ENCODE results near the gene UHRF1. TPM values are rescaled to one million over a fixed set of nuclear protein-coding genes. Genes with fewer than 3 reads are reported as not detected.

The UHRF1 gene
- polyA plus RNA-seq (3.2 to 16.3 TPM (median 9.7 TPM) in 3 replicates), polyA minus RNA-seq (1.6 to 22.7 TPM (median 8.4 TPM) in 3 replicates)
- 0.55 TPM for polyA plus RNA-seq (2011; ENCODE audit: low read depth)
- 2.9 and 4.4 TPM in 2 replicates for polyA plus RNA-seq (2011; cell fraction: cytosol; rRNA removed)
- 10.1 and 10.7 TPM in 2 replicates for polyA plus RNA-seq (2011; cell fraction: nucleus; rRNA removed)
- 0.78 and 20.4 TPM in 2 replicates for polyA plus RNA-seq (2012; ENCODE audit: low replicate concordance)
- polyA minus RNA-seq (2011; cell fraction: cytosol; rRNA and poly(A)+ RNA removed): 10.0 TPM
- polyA minus RNA-seq (2011; cell fraction: nucleus; rRNA and poly(A)+ RNA removed): 5.3 and 5.5 TPM in 2 replicates

- FAIRE-seq (no peak), DNase-seq (ENCODE audit: low read depth, low spot score) (no peak)
- Histone ChIP-seq H3K36me3 (ENCODE audit: control insufficient read depth in 2 of 2, extremely low read depth in 1 of 2, insufficient read depth in 2 of 2, low read length in 2 of 2) (peaks cover 0 to 5% of the 10 kb centered on the region in 2 experiments), H3K27ac (ENCODE audit: control insufficient read depth, insufficient read depth, low read length) (peak within 1 kb of the TSS; percentile 61), H3K27me3 (ENCODE audit: control insufficient read depth, extremely low read depth, insufficient read depth, low read length) (no peaks in the 10 kb centered on the region), H4K20me1 (ENCODE audit: control insufficient read depth, extremely low read depth, insufficient read depth, low read length) (no peaks in the 10 kb centered on the region), H3K9me3 (ENCODE audit: control insufficient read depth, low read depth, low read length) (no peaks in the 10 kb centered on the region), H3K79me2 (ENCODE audit: control insufficient read depth, insufficient read depth, low read length) (peaks cover 19% of the 10 kb centered on the region), H2AFZ (ENCODE audit: control insufficient read depth, low read length) (peak within 1 kb of the TSS; percentile 37), H3K4me3 (ENCODE audit: control insufficient read depth in 2 of 3, extremely low read depth in 1 of 3, insufficient read depth in 2 of 3, low read depth in 1 of 3, low read length in 3 of 3) (peak within 1 kb of the TSS; percentile 58 to 67 (median 58)), H3K9ac (ENCODE audit: control insufficient read depth, extremely low read depth, insufficient read depth, low read length) (peak within 1 kb of the TSS; percentile 64), H3K4me2 (ENCODE audit: control insufficient read depth, extremely low read depth, insufficient read depth, low read depth, low read length) (peak within 1 kb of the TSS; percentile 76), H3K9me1 (ENCODE audit: control insufficient read depth, extremely low read depth, insufficient read depth, low read length) (peaks cover 2% of the 10 kb centered on the region), H3K4me1 (ENCODE audit: control insufficient read depth, extremely low read depth, insufficient read depth, low read length) (peaks cover 27% of the 10 kb centered on the region)
- dilution Hi-C loops (cut with MboI; ENCODE audit: extremely low pct_ligation_motif_present, low sequenced_read_pairs): no loop called here
- TF ChIP-seq EZH2 (IDR thresholded peaks at IDR 0.05; ENCODE audit: low read length) (no peak), CTCF (optimal IDR thresholded peaks at IDR 0.05 in 1 of 3, IDR thresholded peaks at IDR 0.05 in 1 of 3, conservative IDR thresholded peaks at IDR 0.05 in 1 of 3; ENCODE audit: extremely low read depth in 1 of 3, insufficient read depth in 2 of 3, low read length in 3 of 3) (no peak)
Observed at GRCh38 chr19:4909156-4909896, at the start of gene UHRF1. TSS of gene UHRF1 (plus strand) at chr19:4909501. CDS start at chr19:4910886, 1,385 bp downstream.

DNA sequence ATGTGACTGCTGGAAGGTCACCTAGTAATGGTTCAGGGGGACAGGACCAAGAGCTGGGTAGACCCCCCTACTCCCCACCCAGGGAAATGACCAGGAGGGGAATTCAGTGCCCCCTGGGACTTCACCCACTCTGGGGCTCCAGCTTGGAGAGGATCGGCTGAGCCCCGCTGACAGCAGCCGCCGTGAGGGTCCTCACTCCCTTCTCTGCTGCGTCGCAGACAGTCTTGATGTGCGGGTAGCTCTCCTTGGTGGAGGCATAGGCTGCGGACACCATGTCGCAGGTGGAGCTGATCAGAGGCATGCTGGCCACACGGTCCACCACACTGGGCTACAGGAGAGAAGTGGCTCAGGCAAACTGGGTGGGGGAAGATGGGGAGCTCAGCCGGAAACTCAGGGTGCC, 49.6 kb upstream of the UHRF1 start:
- Histone ChIP-seq H3K27ac (ENCODE audit: control insufficient read depth, insufficient read depth, low read length) (no peak overlapping the region), H3K9ac (ENCODE audit: control insufficient read depth, extremely low read depth, insufficient read depth, low read length) (no peak overlapping the region), H3K4me3 (ENCODE audit: control insufficient read depth in 2 of 3, extremely low read depth in 1 of 3, insufficient read depth in 2 of 3, low read depth in 1 of 3, low read length in 3 of 3) (no peak overlapping the region), H3K27me3 (ENCODE audit: control insufficient read depth, extremely low read depth, insufficient read depth, low read length) (no peaks in the 10 kb centered on the region), H3K4me2 (ENCODE audit: control insufficient read depth, extremely low read depth, insufficient read depth, low read depth, low read length) (no peak overlapping the region), H3K9me1 (ENCODE audit: control insufficient read depth, extremely low read depth, insufficient read depth, low read length) (no peaks in the 10 kb centered on the region), H4K20me1 (ENCODE audit: control insufficient read depth, extremely low read depth, insufficient read depth, low read length) (no peaks in the 10 kb centered on the region), H3K36me3 (ENCODE audit: control insufficient read depth in 2 of 2, extremely low read depth in 1 of 2, insufficient read depth in 2 of 2, low read length in 2 of 2) (peaks cover 12 to 30% of the 10 kb centered on the region in 2 experiments), H3K9me3 (ENCODE audit: control insufficient read depth, low read depth, low read length) (no peaks in the 10 kb centered on the region), H3K79me2 (ENCODE audit: control insufficient read depth, insufficient read depth, low read length) (peaks cover 19% of the 10 kb centered on the region), H2AFZ (ENCODE audit: control insufficient read depth, low read length) (no peak overlapping the region), H3K4me1 (ENCODE audit: control insufficient read depth, extremely low read depth, insufficient read depth, low read length) (peaks cover 6% of the 10 kb centered on the region)
- no peak for FAIRE-seq
- DNase-seq (ENCODE audit: low read depth, low spot score): no peak
- dilution Hi-C loops (cut with MboI; ENCODE audit: extremely low pct_ligation_motif_present, low sequenced_read_pairs): no loop called here
- TF ChIP-seq CTCF (optimal IDR thresholded peaks at IDR 0.05 in 1 of 3, IDR thresholded peaks at IDR 0.05 in 1 of 3, conservative IDR thresholded peaks at IDR 0.05 in 1 of 3; ENCODE audit: extremely low read depth in 1 of 3, insufficient read depth in 2 of 3, low read length in 3 of 3) (no peak), EZH2 (IDR thresholded peaks at IDR 0.05; ENCODE audit: low read length) (no peak)

All from keratinocyte (primary cell).